Upper lobe of left lung (tissue), 4 donors: ENCODE results near the gene OPRL1.

Experiments
- CTCF ChIP-seq, 6 experiments: fragments of 450-650 bp in 4 of 6; fragments of 200-600 bp in 2 of 6; sonication (generic) in 2 of 6; IDR thresholded peaks; one replicate each; pipeline ENCODE4 v1.5.1; 2016 to 2019; ENCODE audit warnings: antibody characterized with exemption in 6 of 6
- EP300 ChIP-seq, 4 donors: sonication (generic); formaldehyde crosslinking; IDR thresholded peaks; one replicate each; pipeline ENCODE4 v1.5.1; 2017; ENCODE audit warnings: antibody characterized with exemption in 4 of 4, control low read depth in 2 of 4
- POLR2A ChIP-seq, 4 donors: fragments of 450-650 bp; IDR thresholded peaks; one replicate each; pipeline ENCODE4 v1.5.1; 2016 to 2017; ENCODE audit warnings: antibody characterized with exemption in 4 of 4, mild to moderate bottlenecking in 2 of 4
- POLR2AphosphoS5 ChIP-seq, 2 donors: sonication (generic); formaldehyde crosslinking; IDR thresholded peaks; one replicate each; pipeline ENCODE4 v1.5.1; 2017; ENCODE audit warnings: antibody characterized with exemption in 2 of 2

DNA sequence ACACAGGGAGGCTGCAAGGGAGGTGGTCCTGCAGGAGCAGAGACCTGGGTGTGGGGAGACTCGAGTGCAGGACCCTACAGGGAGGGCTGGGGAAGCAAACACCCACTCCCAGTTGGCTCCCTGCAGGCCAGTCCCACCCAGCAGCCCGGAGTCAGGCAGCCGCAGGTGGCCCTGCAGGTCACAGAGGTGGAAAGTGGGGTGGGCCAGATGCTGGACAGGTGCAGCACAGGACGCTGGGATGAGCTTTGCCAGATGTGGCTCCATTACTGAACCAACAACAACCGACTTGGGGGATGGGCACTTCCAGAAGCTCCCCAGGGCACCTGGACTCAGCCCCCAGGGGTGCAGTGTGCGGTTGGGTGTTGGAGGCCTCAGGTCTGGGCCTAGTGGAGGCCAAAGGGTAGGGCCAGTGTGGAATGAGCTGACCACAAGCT is 57.7 kb downstream of the OPRL1 start:
- TF ChIP-seq POLR2A (IDR thresholded peaks at IDR 0.05) (no peak), CTCF (IDR thresholded peaks at IDR 0.05) (no peak), POLR2AphosphoS5 (IDR thresholded peaks at IDR 0.05) (no peak), EP300 (IDR thresholded peaks at IDR 0.05) (no peak)
